T-helper 2 cell treated with Interferon-gamma antibody and Interleukin-4, amounts not matched to agents 100 ng/mL and 5 ng/mL, for 36 hours (primary cell): ENCODE results near the gene ZNF160. TPM values are rescaled to one million over a fixed set of nuclear protein-coding genes. Genes with fewer than 3 reads are reported as not detected.
"Not testable (repeated sequence)": the region's sequence is repeated elsewhere in the genome, so short reads cannot be mapped to it uniquely, and the experiment has no call there.

ENCODE experiments used
- intact Hi-C: fragments of 100-400 bp; cut with micrococcal nuclease; formaldehyde crosslinking; loops from one replicate; pipeline ENCODE4 v1.15.1; 2023
- total RNA-seq: library from RNA; stranded (reverse); gene quantifications from 2 replicates; pipeline ENCODE4 v1.2.3, GENCODE V29; 2022

ZNF160 gene
- 27.8 and 31.0 TPM in 2 replicates for total RNA-seq

GRCh38 chr19:53103234-53104203 lies at the start of gene ZNF160:
Gene ZNF160, minus strand, starts transcription at chr19:53103422. Its CDS starts 17,146 bp downstream, at chr19:53086276.
- intact Hi-C loops: loop anchor here (1.0 to 10.0 kb wide), 15 partner anchors 55 to 1055 kb away; partner anchors contain the start of genes MYADM, ZNF432, ZNF468 and ZNF480

GRCh38 chr19:53147645-53148044 lies 44.4 kb upstream of the ZNF160 start:
- intact Hi-C loops: no loop called here

GRCh38 chr19:53140351-53140750 lies 37.1 kb upstream of the ZNF160 start:
- intact Hi-C loops: no loop called here

DNA sequence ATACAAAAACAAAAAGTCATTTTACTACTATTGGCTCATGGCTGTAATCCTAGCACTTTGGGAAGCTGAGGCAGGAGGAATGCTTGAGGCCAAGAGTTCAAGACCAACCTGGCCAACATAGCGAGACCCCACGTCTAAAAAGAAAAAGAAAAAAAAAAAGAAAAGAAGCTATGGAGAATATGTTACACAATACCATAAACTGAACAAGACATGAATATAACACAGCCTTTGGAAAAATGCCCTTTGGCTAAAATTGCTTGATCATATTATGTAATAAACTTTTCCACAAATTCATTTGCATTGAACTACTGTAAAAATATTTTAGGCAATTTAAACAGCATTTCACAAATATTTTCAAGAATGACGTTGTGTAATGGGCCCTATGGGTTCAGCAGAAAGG lies 33.2 kb upstream of the ZNF160 start:
- intact Hi-C loops: no loop called here

DNA sequence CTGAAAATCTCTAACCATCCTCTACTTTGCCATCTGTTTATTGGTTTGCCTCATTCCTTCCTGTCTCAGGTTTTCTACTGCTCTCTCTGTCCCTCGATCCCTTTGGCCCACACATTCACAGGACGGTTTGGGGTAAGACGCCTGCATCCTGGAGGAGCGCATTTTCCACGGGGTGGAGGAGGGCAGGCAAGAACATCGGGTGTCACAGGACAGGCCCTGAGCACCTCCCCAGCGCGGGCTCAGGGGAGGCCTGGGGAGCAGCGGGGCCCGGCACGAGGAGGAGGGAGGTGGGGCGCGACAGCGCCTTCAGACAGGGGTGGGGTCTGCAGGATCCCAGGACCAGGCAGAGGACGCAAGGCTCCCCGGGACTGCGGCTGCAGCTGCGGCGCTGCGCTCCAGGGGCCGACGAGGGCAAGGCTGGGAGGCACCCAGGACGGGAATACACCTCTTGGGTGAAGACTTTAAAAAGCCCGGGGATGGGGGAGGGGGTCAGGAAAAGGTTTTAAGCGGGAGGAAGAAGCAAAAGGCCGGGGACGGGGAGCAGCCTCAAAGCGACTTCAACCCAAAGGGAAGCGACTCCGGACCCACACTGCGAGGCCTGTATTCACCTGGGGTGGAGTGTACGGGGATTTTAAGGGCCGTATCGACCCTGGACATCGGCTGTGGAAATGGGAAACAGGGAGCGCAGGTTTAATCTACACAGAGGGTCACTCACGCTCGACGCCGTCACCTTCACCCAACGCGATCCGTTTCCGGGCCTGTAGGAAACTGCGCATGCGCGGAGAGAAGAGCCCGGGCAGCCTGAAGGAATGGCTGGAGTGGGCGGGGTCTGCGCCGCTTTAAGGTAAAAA lies 29.1 kb upstream of the ZNF160 start, which contains the start of gene ZNF415:
TSS of gene ZNF415 (minus strand) at position 770 of the 851 bp plus-strand sequence. CDS start 10,234 bp downstream, outside the sequence.
- intact Hi-C loops: no loop called here

DNA sequence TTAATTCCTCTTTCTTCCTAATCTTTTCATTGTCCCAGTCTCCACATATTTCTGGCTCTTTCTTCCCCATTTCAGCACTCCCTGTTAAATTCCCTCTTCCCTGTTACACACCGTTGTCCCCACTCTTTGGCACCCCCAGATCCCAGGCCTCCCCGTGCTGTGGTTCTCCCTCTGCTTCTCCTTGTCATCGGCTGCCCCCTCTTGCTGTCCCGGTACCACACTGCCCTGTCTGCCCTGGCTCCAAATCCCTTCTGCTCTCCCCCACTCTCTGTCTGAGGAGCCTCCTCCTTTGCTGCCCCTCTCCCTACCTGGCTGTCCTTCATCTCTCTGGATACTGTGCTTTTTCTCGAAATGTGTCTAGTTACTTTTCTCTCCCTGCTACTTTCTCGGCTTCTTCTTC lies 28.5 kb upstream of the ZNF160 start:
- intact Hi-C loops: no loop called here

DNA sequence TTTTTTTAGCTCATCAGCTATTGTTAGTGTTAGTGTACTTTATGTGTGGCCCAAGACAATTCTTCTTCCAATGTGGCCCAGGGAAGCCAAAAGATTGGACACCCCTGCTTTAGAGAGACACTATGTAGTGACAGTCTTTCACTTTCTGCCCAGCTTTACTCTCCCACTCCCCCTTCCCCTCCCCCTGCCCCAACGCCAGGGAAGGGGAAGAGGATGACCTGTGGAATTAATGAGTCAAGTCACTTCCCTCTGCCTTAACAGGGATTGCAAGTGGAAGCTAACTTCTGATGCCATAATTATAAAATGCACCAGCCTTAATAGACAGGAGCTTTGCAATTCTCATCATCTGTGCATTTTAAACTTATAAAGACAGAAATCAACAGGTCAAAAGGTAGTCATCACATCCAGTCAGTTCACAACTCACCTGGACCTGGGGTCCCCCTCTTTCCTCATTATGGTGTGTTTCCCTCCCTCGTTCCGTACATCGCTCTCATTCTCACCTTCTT lies 27.9 kb upstream of the ZNF160 start:
- intact Hi-C loops: no loop called here

DNA sequence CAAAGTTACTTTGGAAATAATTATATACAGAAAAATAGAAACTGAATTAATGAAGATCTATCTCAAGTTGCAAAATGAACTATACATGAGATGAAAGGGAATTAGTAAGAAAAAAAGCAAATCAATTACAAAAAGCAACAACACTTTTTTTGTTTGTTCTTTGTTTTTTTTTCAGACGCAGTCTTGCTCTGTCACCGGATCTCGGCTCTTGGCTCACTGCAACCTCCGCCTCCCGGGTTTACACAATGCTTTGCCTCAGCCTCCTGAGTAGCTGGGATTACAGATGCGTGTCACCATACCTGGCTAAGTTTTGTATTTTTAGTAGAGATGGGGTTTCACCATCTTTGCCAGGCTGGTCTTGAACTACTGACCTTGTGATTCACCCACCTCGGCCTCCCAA lies 27.3 kb upstream of the ZNF160 start:
- intact Hi-C loops: no loop called here

GRCh38 chr19:53126733-53127526 lies 23.7 kb upstream of the ZNF160 start:
- intact Hi-C loops: loop anchor here (2.0 kb wide), 1 partner anchor 28 kb away; no protein-coding TSS in a partner anchor

GRCh38 chr19:53123400-53123799 lies 20.2 kb upstream of the ZNF160 start:
- intact Hi-C loops: no loop called here

DNA sequence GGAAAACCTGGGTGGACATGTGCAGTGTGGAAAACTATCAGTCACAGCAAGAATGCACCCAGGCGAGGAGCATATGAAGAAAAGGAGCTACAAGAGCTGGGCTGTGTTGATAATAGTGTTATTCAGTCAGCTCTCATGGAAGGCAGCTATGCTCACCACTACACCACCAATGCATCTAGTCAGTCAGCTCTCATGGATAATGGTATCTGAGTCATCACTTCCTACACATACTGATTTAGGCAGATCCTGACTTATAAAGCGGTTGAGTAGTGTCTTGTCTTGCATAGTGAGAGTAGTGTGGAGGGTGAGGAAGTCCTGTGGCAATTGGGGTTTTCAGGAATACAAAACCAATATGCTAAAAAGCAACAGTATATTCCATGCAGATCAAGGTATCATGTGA lies 9.1 kb upstream of the ZNF160 start:
- intact Hi-C loops: no loop called here

DNA sequence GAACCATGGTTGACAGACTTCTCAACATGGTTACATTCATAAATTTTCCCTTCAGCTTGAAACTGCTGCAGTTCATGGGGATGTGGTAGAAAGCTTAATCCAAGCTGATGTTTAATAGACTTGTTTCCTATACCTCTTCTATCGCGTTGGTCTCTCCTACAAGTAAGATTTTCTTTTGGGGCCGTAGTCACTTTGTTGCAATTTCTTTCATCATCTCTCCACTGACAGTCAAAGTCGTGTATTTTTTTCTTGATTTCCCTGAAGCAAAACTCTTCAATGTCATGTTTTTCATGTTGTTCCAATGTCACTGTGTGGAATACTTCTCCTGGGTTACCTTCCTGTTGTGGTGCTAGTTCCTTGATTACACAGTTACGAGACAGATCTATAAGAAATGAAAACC lies 6.3 kb upstream of the ZNF160 start:
- intact Hi-C loops: loop anchor here (10.0 kb wide), 1 partner anchor 255 kb away; the partner anchor contains the start of gene ZNF525

GRCh38 chr19:53102756-53103233 lies 427 bp downstream of the ZNF160 start:
- intact Hi-C loops: loop anchor here (1.0 to 10.0 kb wide), 15 partner anchors 56 to 1054 kb away; partner anchors contain the start of genes MYADM, ZNF432, ZNF468 and ZNF480

GRCh38 chr19:53102206-53102755 lies 941 bp downstream of the ZNF160 start:
- intact Hi-C loops: loop anchor here (2.0 to 10.0 kb wide), 7 partner anchors 110 to 1053 kb away; partner anchors contain the start of genes MYADM, ZNF432, ZNF480 and ZNF525

DNA sequence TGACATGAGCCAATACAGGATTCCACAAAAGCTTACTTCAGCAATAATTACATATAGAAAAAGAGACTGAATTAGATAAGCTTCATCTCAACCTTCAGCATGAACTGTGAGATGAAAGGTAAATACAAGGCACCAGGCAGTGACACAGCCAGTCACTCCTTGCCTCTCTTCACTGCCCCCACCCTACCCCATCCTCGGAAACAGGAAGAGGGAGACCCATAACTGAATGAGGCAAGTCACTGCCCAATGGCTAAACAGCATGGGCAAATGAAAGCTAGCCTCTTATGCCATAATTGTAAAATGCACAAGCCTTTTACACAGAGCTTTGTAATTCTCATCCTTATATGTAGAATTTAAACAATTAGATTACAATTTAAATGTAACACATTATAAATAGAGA lies 1.7 kb downstream of the ZNF160 start:
- intact Hi-C loops: loop anchor here (5.0 to 10.0 kb wide), 4 partner anchors 109 to 766 kb away; partner anchors contain the start of genes MYADM, ZNF525 and ZNF808

DNA sequence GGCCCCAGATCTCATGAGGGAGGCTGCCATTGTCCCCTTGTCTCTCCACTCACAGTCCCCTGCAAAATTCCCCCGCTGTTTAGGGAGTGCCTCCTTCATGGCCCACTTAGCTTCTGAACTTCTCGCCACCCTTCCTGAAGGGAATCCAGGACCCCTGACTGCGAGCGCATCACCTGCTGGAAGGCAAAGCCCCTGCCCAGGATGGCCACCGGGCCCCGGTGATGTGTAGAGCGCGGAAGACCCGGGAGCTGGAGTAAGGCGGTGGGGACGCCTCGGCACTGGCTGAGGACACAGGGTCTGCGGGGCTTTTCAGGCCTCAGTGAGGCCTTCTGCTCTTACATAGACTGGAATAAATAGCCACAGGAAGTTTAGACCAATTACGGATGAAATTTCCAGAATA lies 4.7 kb downstream of the ZNF160 start:
- intact Hi-C loops: loop anchor here (2.0 kb wide), 1 partner anchor 28 kb away; no protein-coding TSS in a partner anchor

GRCh38 chr19:53096982-53097690 lies 6.1 kb downstream of the ZNF160 start:
- intact Hi-C loops: not testable (repeated sequence)

DNA sequence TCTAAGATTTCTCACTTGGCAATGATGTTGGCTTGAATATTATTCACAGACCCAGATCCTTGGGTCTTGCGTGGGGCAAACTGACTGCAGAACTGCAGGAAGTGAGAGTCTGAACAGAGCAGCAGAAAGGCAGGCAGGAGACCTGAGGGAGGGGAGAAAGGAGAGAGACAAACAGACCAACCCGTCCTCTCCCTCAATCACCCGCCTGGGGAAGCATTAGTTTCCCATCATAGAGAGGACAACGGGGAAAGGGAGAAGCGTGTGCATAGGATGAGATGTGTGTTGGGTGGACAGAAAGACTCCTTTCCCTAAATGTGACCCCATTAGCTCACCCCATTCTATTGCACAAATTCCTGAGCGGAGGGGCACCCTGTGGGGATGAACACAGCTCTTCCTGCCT lies 6.6 kb downstream of the ZNF160 start:
- intact Hi-C loops: not testable (repeated sequence)
